Omental fat pad (tissue), 4 donors: ENCODE data around the gene DDIT3. TPM values are rescaled to one million over a fixed set of nuclear protein-coding genes. Genes with fewer than 3 reads are reported as not detected.

Experiments used
- ATAC-seq: fragments of 150-250 bp; one replicate; pipeline ENCODE4 v1.9.1; 2016; ENCODE audit warnings: mild to moderate bottlenecking, moderate library complexity; ENCODE audit not compliant: low FRiP score
- DNase-seq: peaks from one replicate; pipeline ENCODE4 v3.0.0-alpha.2; 2019; ENCODE audit warnings: low spot score
- CTCF ChIP-seq, 3 donors: fragments of 450-650 bp; IDR thresholded peaks; one replicate each; pipeline ENCODE4 v1.5.1; 2016 to 2017; ENCODE audit warnings: antibody characterized with exemption in 3 of 3, mild to moderate bottlenecking in 3 of 3, moderate library complexity in 2 of 3
- total RNA-seq, 4 donors: library from RNA; depleted of rRNA; stranded (reverse); fragments of >200 nt; gene quantifications; one replicate each; pipeline ENCODE4 v1.1.0, GENCODE V29; 2016

Gene DDIT3
- total RNA-seq, 4 donors from 2014 or later = 31.5 to 66.6 (median 35.5) TPM

GRCh38 chr12:57547288-57548012 lies 27.1 kb upstream of the DDIT3 start:
- ATAC-seq (no peak), DNase-seq (no peak)
- TF ChIP-seq CTCF (IDR thresholded peaks at IDR 0.05) = no peak

GRCh38 chr12:57546438-57547287 lies 26.3 kb upstream of the DDIT3 start, which contains the start of gene DCTN2:
Gene DCTN2, minus strand, starts transcription at chr12:57547192. Its CDS starts 129 bp downstream, at chr12:57547063.
- ATAC-seq (peak; percentile 98), DNase-seq (peak; percentile 82)
- TF ChIP-seq CTCF (IDR thresholded peaks at IDR 0.05) = no peak

GRCh38 chr12:57545809-57546437 lies 25.6 kb upstream of the DDIT3 start:
- DNase-seq = no peak
- peak; percentile 9 for ATAC-seq

GRCh38 chr12:57543581-57543980 lies 23.3 kb upstream of the DDIT3 start:
- DNase-seq = no peak
- no peak for ATAC-seq

More at GRCh38 chr12:57545809-57546437, 25.6 kb upstream of the DDIT3 start:
- no peak for TF ChIP-seq CTCF (IDR thresholded peaks at IDR 0.05)

GRCh38 chr12:57541717-57542116 lies 21.4 kb upstream of the DDIT3 start:
- ATAC-seq = no peak
- TF ChIP-seq CTCF (IDR thresholded peaks at IDR 0.05) = no peak
- no peak for DNase-seq

More at GRCh38 chr12:57543581-57543980, 23.3 kb upstream of the DDIT3 start:
- no peak for TF ChIP-seq CTCF (IDR thresholded peaks at IDR 0.05)

GRCh38 chr12:57541001-57541400 lies 20.7 kb upstream of the DDIT3 start:
- ATAC-seq = no peak
- no peak for TF ChIP-seq CTCF (IDR thresholded peaks at IDR 0.05)
- no peak for DNase-seq
